8988T (cell line): Measurements from ENCODE around the gene MRPL46.
"Not testable (repeated sequence)": the region's sequence is repeated elsewhere in the genome, so short reads cannot be mapped to it uniquely, and the experiment has no call there.

Source experiments
- DNase-seq: peaks from one replicate; pipeline ENCODE4 v3.0.0; 2011

MRPL46 gene

GRCh38 chr15:88438181-88438580 is 29.0 kb downstream of the MRPL46 start:
- DNase-seq: no peak

- not testable (repeated sequence) for DNase-seq
These were observed 33.1 kb downstream of the MRPL46 start for GRCh38 chr15:88434106-88434505.

- DNase-seq: no peak
These were observed 34.0 kb downstream of the MRPL46 start for GRCh38 chr15:88433046-88433685.

- DNase-seq: no peak
These were observed 35.7 kb downstream of the MRPL46 start for GRCh38 chr15:88431441-88431840.

- DNase-seq: no peak
These were observed 37.1 kb downstream of the MRPL46 start for GRCh38 chr15:88430051-88430450.

- no peak for DNase-seq
These were observed 38.2 kb downstream of the MRPL46 start for GRCh38 chr15:88428805-88429605.

GRCh38 chr15:88428053-88428452 is 39.1 kb downstream of the MRPL46 start:
- no peak for DNase-seq

GRCh38 chr15:88426304-88426703 is 40.9 kb downstream of the MRPL46 start:
- no peak for DNase-seq

GRCh38 chr15:88423331-88423730 is 43.9 kb downstream of the MRPL46 start:
- DNase-seq: no peak

- no peak for DNase-seq
These were observed 47.4 kb downstream of the MRPL46 start for GRCh38 chr15:88419830-88420229.
